ENCODE measurements around the gene FMN1. TPM values are rescaled to one million over a fixed set of nuclear protein-coding genes. Genes with fewer than 3 reads are reported as not detected.
"Not testable (repeated sequence)": the region's sequence is repeated elsewhere in the genome, so short reads cannot be mapped to it uniquely, and the experiment has no call there.

The FMN1 gene
- total RNA-seq, 1 donor from 2014 or later: 4.3 TPM

GRCh38 chr15:32853592-32853991 is 340.9 kb downstream of the FMN1 start:
- H3K4me3 ChIP-seq (ENCODE audit: low read depth, low read length): no peak overlapping the region
- no peak for DNase-seq (ENCODE audit: low read depth)
- TF ChIP-seq CTCF (conservative IDR thresholded peaks at IDR 0.05; ENCODE audit: low read depth, low read length): no peak

GRCh38 chr15:32852771-32853170 is 341.7 kb downstream of the FMN1 start:
- no peak overlapping the region for H3K4me3 ChIP-seq (ENCODE audit: low read depth, low read length)
- no peak for DNase-seq (ENCODE audit: low read depth)
- no peak for TF ChIP-seq CTCF (conservative IDR thresholded peaks at IDR 0.05; ENCODE audit: low read depth, low read length)

GRCh38 chr15:32852017-32852416 is 342.5 kb downstream of the FMN1 start:
- TF ChIP-seq CTCF (conservative IDR thresholded peaks at IDR 0.05; ENCODE audit: low read depth, low read length): no peak
- no peak overlapping the region for H3K4me3 ChIP-seq (ENCODE audit: low read depth, low read length)
- no peak for DNase-seq (ENCODE audit: low read depth)

- no peak for TF ChIP-seq CTCF (conservative IDR thresholded peaks at IDR 0.05; ENCODE audit: low read depth, low read length)
- no peak overlapping the region for H3K4me3 ChIP-seq (ENCODE audit: low read depth, low read length)
- no peak for DNase-seq (ENCODE audit: low read depth)
These were observed 342.9 kb downstream of the FMN1 start for GRCh38 chr15:32851572-32851971.

- no peak for DNase-seq (ENCODE audit: low read depth)
- TF ChIP-seq CTCF (conservative IDR thresholded peaks at IDR 0.05; ENCODE audit: low read depth, low read length): no peak
- H3K4me3 ChIP-seq (ENCODE audit: low read depth, low read length): no peak overlapping the region
These were observed 344.5 kb downstream of the FMN1 start for GRCh38 chr15:32849769-32850668.

- not testable (repeated sequence) for H3K4me3 ChIP-seq (ENCODE audit: low read depth, low read length); DNase-seq (ENCODE audit: low read depth)
These were observed 347.8 kb downstream of the FMN1 start for GRCh38 chr15:32846671-32847070.

- H3K4me3 ChIP-seq (ENCODE audit: low read depth, low read length): no peak overlapping the region
- peak; percentile 73 for TF ChIP-seq CTCF (conservative IDR thresholded peaks at IDR 0.05; ENCODE audit: low read depth, low read length)
- no peak for DNase-seq (ENCODE audit: low read depth)
These were observed 350.3 kb downstream of the FMN1 start for GRCh38 chr15:32844118-32844711.
